A673 (cell line): Measurements from ENCODE around the gene KLRD1. TPM values are rescaled to one million over a fixed set of nuclear protein-coding genes. Genes with fewer than 3 reads are reported as not detected.
"Not testable (repeated sequence)": the region's sequence is repeated elsewhere in the genome, so short reads cannot be mapped to it uniquely, and the experiment has no call there.

ENCODE experiments used
- BruUV-seq: library from RNA; stranded (reverse); fragments of 400-500 nt; replicated peaks from 2 replicates; lab custom pipeline; 2021; lab: Mats Ljungman, UMichigan
- CTCF ChIA-PET: fragments of 300-600 bp; sonication (Branson Sonifier 250); formaldehyde crosslinking; loops from one replicate; lab custom pipeline; 2022; ENCODE audit warnings: antibody characterized with exemption; lab: Charles Lee
- POLR2A ChIA-PET: fragments of 300-600 bp; sonication (Branson Sonifier 250); formaldehyde crosslinking; loops from one replicate; lab custom pipeline; 2022; ENCODE audit warnings: antibody characterized with exemption; ENCODE audit not compliant: low non-redundant PET; lab: Charles Lee
- DNase-seq: peaks from one replicate; pipeline ENCODE4 v3.0.0-alpha.2; 2015; ENCODE audit warnings: low spot score
- H3K27ac ChIP-seq: fragments of 200-600 bp; sonication (generic); 2 replicates; pipeline ENCODE4 v1.5.1; 2016; ENCODE audit warnings: mixed run types, low read depth, mild to moderate bottlenecking, mixed read lengths, antibody characterized with exemption, low read length; ENCODE audit not compliant: poor library complexity, severe bottlenecking
- H3K27me3 ChIP-seq: fragments of 200-600 bp; sonication (generic); replicated peaks from 2 replicates; pipeline ENCODE4 v1.6.1; 2017; ENCODE audit warnings: mixed run types, low read depth, mild to moderate bottlenecking, mixed read lengths, antibody characterized with exemption, low read length; ENCODE audit not compliant: insufficient read depth, poor library complexity
- H3K36me3 ChIP-seq: fragments of 200-600 bp; sonication (generic); 2 replicates; pipeline ENCODE4 v1.6.1; 2016; ENCODE audit warnings: mixed run types, mild to moderate bottlenecking, mixed read lengths, antibody characterized with exemption, low read length; ENCODE audit not compliant: insufficient read depth, poor library complexity, severe bottlenecking
- H3K4me1 ChIP-seq: fragments of 200-600 bp; sonication (generic); 2 replicates; pipeline ENCODE4 v1.6.1; 2017; ENCODE audit warnings: mixed run types, mild to moderate bottlenecking, mixed read lengths, antibody characterized with exemption, low read length; ENCODE audit not compliant: insufficient read depth, poor library complexity, severe bottlenecking
- H3K4me3 ChIP-seq: fragments of 200-600 bp; sonication (generic); 2 replicates; pipeline ENCODE4 v1.5.1; 2016; ENCODE audit warnings: low read depth, mixed run types, mild to moderate bottlenecking, mixed read lengths, low read length; ENCODE audit not compliant: poor library complexity, severe bottlenecking
- H3K9me3 ChIP-seq: fragments of 200-600 bp; sonication (generic); 2 replicates; pipeline ENCODE4 v1.6.1; 2016; ENCODE audit warnings: mixed run types, low read depth, mild to moderate bottlenecking, mixed read lengths, antibody characterized with exemption, low read length; ENCODE audit not compliant: poor library complexity, severe bottlenecking
- CTCF ChIP-seq: fragments of 300-800, 200-600 bp; sonication (generic); conservative IDR thresholded peaks from 2 replicates; pipeline ENCODE4 v1.5.1; 2017; ENCODE audit warnings: low read depth, mild to moderate bottlenecking, antibody characterized with exemption, low read length, moderate library complexity, mixed read lengths
- EZH2 ChIP-seq: fragments of 200-600 bp; sonication (generic); IDR thresholded peaks from 2 replicates; pipeline ENCODE4 v1.6.1; 2017; ENCODE audit warnings: borderline replicate concordance, low read depth, mild to moderate bottlenecking, mixed read lengths, antibody characterized with exemption, low read length; ENCODE audit not compliant: poor library complexity, severe bottlenecking
- intact Hi-C: fragments of 100-400 bp; cut with micrococcal nuclease; formaldehyde crosslinking; loops from one replicate; pipeline ENCODE4 v1.10.0; 2022; ENCODE audit not compliant: unreplicated experiment
- total RNA-seq: library from RNA; stranded (reverse); gene quantifications from 2 replicates; pipeline ENCODE4 v1.2.3, GENCODE V29; 2021

The KLRD1 gene
- total RNA-seq, 1 experiment from 2014 or later = 0.02 TPM

GRCh38 chr12:10374624-10375018 is 67.0 kb downstream of the KLRD1 start:
- Histone ChIP-seq H3K27ac (no peak overlapping the region), H3K9me3 (no peaks in the 10 kb centered on the region), H3K4me3 (no peak overlapping the region), H3K4me1 (no peaks in the 10 kb centered on the region), H3K36me3 (no peaks in the 10 kb centered on the region), H3K27me3 (no peaks in the 10 kb centered on the region)
- ChIA-PET CTCF (interaction anchor here (0.6 to 0.7 kb wide), 2 partner anchors 12 to 35 kb away, joined by 7 to 10 read pairs; no protein-coding TSS in a partner anchor), POLR2A (no interaction called here)
- TF ChIP-seq CTCF = no peak
- TF ChIP-seq EZH2 = no peak
- DNase-seq = no peak
- BruUV-seq = no TSS peak
- intact Hi-C loops = no loop called here

GRCh38 chr12:10378737-10379136 is 71.1 kb downstream of the KLRD1 start:
- H3K4me1 ChIP-seq, POLR2A ChIA-PET, BruUV-seq, H3K27me3 ChIP-seq, H3K4me3 ChIP-seq, intact Hi-C loops, H3K27ac ChIP-seq, H3K36me3 ChIP-seq, DNase-seq, CTCF ChIA-PET, H3K9me3 ChIP-seq: not testable (repeated sequence)

Other genes starting within 250 kb of the KLRD1 start
- gene CLEC1A, start 208.9 kb upstream of the KLRD1 start, total RNA-seq = not detected in 2 replicates
- 0.28 and 0.39 TPM in 2 replicates for gene CLEC7A, start 177.7 kb upstream of the KLRD1 start, total RNA-seq
- not detected in 2 replicates for gene OLR1, start 135.7 kb upstream of the KLRD1 start, total RNA-seq
- 0.24 TPM in 1 of 2 replicates, not detected in the other for gene TMEM52B, start 128.8 kb upstream of the KLRD1 start, total RNA-seq
- gene GABARAPL1, start 95.0 kb upstream of the KLRD1 start, total RNA-seq = 63.3 and 70.6 TPM in 2 replicates
- 0.17 TPM in 1 of 2 replicates, not detected in the other for gene KLRK1, start 82.2 kb downstream of the KLRD1 start, total RNA-seq
- gene KLRC4, start 101.9 kb downstream of the KLRD1 start, total RNA-seq = not detected in 2 replicates
- gene KLRC3, start 112.7 kb downstream of the KLRD1 start, total RNA-seq = not detected in 2 replicates
- gene KLRC2, start 128.1 kb downstream of the KLRD1 start, total RNA-seq = not detected in 2 replicates
- gene KLRC1, start 145.5 kb downstream of the KLRD1 start, total RNA-seq = not detected in 2 replicates
- 3.8 and 5.1 TPM in 2 replicates for gene EIF2S3B, start 198.0 kb downstream of the KLRD1 start, total RNA-seq